SU-DHL-6 (cell line): ENCODE measurements around the gene PPFIBP1.

Experiments
- H2AFZ ChIP-seq: fragments of 200-600 bp; sonication (generic); 2 replicates; pipeline ENCODE4 v1.6.1; 2014; ENCODE audit warnings: low read depth, mild to moderate bottlenecking, moderate library complexity, mixed read lengths, antibody characterized with exemption, low read length; ENCODE audit not compliant: severe bottlenecking
- H3F3A ChIP-seq: fragments of 200-600 bp; shearing (Covaris generic); 2 replicates; pipeline ENCODE4 v1.6.0; 2016; ENCODE audit warnings: antibody characterized with exemption, mild to moderate bottlenecking; ENCODE audit not compliant: insufficient read depth
- H3K27ac ChIP-seq: fragments of 200-600 bp; sonication (generic); 2 replicates; pipeline ENCODE4 v1.5.1; 2016; ENCODE audit warnings: low read depth, mild to moderate bottlenecking, low read length, moderate library complexity, mixed read lengths
- H3K27me3 ChIP-seq: fragments of 200-600 bp; sonication (generic), shearing (Covaris generic); 2 replicates; pipeline ENCODE4 v1.6.0; 2014; ENCODE audit warnings: mild to moderate bottlenecking, low read length
- H3K36me3 ChIP-seq: fragments of 200-600 bp; sonication (generic); 2 replicates; pipeline ENCODE4 v1.6.1; 2014; ENCODE audit warnings: mild to moderate bottlenecking, low read length, mixed read lengths
- H3K4me2 ChIP-seq: fragments of 300-600, 200-600 bp; shearing (Covaris generic), sonication (generic); 2 replicates; pipeline ENCODE4 v1.6.0; 2014; ENCODE audit warnings: low read length, low read depth, mild to moderate bottlenecking; ENCODE audit not compliant: poor library complexity, severe bottlenecking
- H3K4me3 ChIP-seq: fragments of 200-600 bp; sonication (generic); 2 replicates; pipeline ENCODE4 v1.5.1; 2014; ENCODE audit warnings: antibody characterized with exemption, low read length, mild to moderate bottlenecking, mixed read lengths; ENCODE audit not compliant: insufficient read depth, poor library complexity, severe bottlenecking
- H3K79me2 ChIP-seq: fragments of 200-600 bp; sonication (generic); 2 replicates; pipeline ENCODE4 v1.6.1; 2014; ENCODE audit warnings: mild to moderate bottlenecking, low read length, moderate library complexity; ENCODE audit not compliant: insufficient read depth
- H3K9ac ChIP-seq: fragments of 200-600 bp; sonication (generic); 2 replicates; pipeline ENCODE4 v1.7.0; 2014; ENCODE audit warnings: mild to moderate bottlenecking, low read length
- H3K9me2 ChIP-seq: fragments of 200-600 bp; sonication (generic); replicated peaks from 2 replicates; pipeline ENCODE4 v1.6.1; 2014; ENCODE audit warnings: low read length; ENCODE audit not compliant: insufficient read depth
- H3K9me3 ChIP-seq: fragments of 200-600 bp; sonication (generic); 2 replicates; pipeline ENCODE4 v1.6.1; 2014; ENCODE audit warnings: low read length, mixed read lengths; ENCODE audit not compliant: insufficient read depth
- H4K20me1 ChIP-seq: fragments of 200-600 bp; sonication (generic); 2 replicates; pipeline ENCODE4 v1.6.1; 2014; ENCODE audit warnings: low read depth, mild to moderate bottlenecking, antibody characterized with exemption, low read length, moderate library complexity, mixed read lengths
- CTCF ChIP-seq: fragments of 200-600 bp; sonication (generic); IDR thresholded peaks from one replicate; pipeline ENCODE4 v1.5.1; 2017; ENCODE audit warnings: antibody characterized with exemption, mild to moderate bottlenecking, low read length, moderate library complexity; ENCODE audit not compliant: insufficient read depth, poor library complexity, severe bottlenecking
- EZH2phosphoT487 ChIP-seq: fragments of 200-600 bp; sonication (generic), shearing (Covaris generic); conservative IDR thresholded peaks from 2 replicates; pipeline ENCODE4 v1.6.1; 2018; ENCODE audit warnings: mild to moderate bottlenecking, antibody characterized with exemption, low read length, moderate library complexity, mixed read lengths

The PPFIBP1 gene

GRCh38 chr12:27571463-27571862 is 47.5 kb downstream of the PPFIBP1 start:
- Histone ChIP-seq H3K9me3 (no peaks in the 10 kb centered on the region), H3F3A (no peaks in the 10 kb centered on the region), H3K27ac (no peak overlapping the region), H3K27me3 (no peaks in the 10 kb centered on the region), H3K9ac (no peak overlapping the region), H3K9me2 (no peaks in the 10 kb centered on the region), H3K4me3 (no peak overlapping the region), H3K36me3 (no peaks in the 10 kb centered on the region), H3K4me2 (no peak overlapping the region), H4K20me1 (no peaks in the 10 kb centered on the region), H3K79me2 (no peaks in the 10 kb centered on the region), H2AFZ (no peak overlapping the region)
- TF ChIP-seq EZH2phosphoT487 (no peak), CTCF (no peak)

- Histone ChIP-seq H3K4me3 (no peak overlapping the region), H3K27me3 (no peaks in the 10 kb centered on the region), H3K27ac (no peak overlapping the region), H4K20me1 (no peaks in the 10 kb centered on the region), H3K9ac (no peak overlapping the region), H3K36me3 (no peaks in the 10 kb centered on the region), H3K9me2 (no peaks in the 10 kb centered on the region), H3K4me2 (no peak overlapping the region), H2AFZ (no peak overlapping the region), H3K9me3 (no peaks in the 10 kb centered on the region), H3K79me2 (no peaks in the 10 kb centered on the region), H3F3A (no peaks in the 10 kb centered on the region)
- TF ChIP-seq CTCF: no peak
These were observed 48.7 kb downstream of the PPFIBP1 start for GRCh38 chr12:27572486-27573255.

- no peak overlapping the region for H3K4me2 ChIP-seq
- H3K27me3 ChIP-seq: no peaks in the 10 kb centered on the region
- H3K79me2 ChIP-seq: no peaks in the 10 kb centered on the region
- no peak overlapping the region for H3K27ac ChIP-seq
- H3K9ac ChIP-seq: no peak overlapping the region
- H3F3A ChIP-seq: no peaks in the 10 kb centered on the region
- no peak overlapping the region for H3K4me3 ChIP-seq
- no peak overlapping the region for H2AFZ ChIP-seq
- H3K36me3 ChIP-seq: no peaks in the 10 kb centered on the region
- TF ChIP-seq CTCF (no peak), EZH2phosphoT487 (no peak)
- no peaks in the 10 kb centered on the region for H3K9me3 ChIP-seq
- no peaks in the 10 kb centered on the region for H4K20me1 ChIP-seq
- H3K9me2 ChIP-seq: no peaks in the 10 kb centered on the region
These were observed 50.0 kb downstream of the PPFIBP1 start for GRCh38 chr12:27573972-27574371.
